ENCODE measurements around the gene PTPRM. TPM values are rescaled to one million over a fixed set of nuclear protein-coding genes. Genes with fewer than 3 reads are reported as not detected.

PTPRM gene
- total RNA-seq, 1 donor from 2014 or later = 40.1 TPM

DNA sequence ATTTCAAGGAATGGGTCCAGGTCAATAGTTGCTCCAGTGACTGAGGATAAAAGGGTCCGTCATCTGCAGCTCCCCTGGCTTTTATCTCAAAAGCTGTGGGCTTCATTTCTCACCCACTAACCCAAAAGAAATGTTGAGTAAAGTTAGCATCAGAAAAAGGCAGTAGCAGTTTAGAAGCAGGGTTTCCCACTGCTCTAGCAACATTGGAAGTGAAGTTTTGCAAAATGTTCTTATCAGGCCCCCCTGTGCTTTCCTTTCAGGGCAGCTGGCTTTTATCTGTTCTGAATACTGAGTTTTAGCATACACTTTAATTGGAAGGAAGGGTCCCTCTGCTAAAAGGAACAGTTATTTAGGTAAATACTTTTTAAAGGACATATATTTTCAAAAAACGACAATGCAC is 745.9 kb downstream of the PTPRM start:
- DNase-seq (ENCODE audit: low read depth in 2 of 2) = no peak

- no peak for DNase-seq (ENCODE audit: low read depth in 2 of 2)
These were observed 747.0 kb downstream of the PTPRM start for GRCh38 chr18:8314124-8314523.

DNA sequence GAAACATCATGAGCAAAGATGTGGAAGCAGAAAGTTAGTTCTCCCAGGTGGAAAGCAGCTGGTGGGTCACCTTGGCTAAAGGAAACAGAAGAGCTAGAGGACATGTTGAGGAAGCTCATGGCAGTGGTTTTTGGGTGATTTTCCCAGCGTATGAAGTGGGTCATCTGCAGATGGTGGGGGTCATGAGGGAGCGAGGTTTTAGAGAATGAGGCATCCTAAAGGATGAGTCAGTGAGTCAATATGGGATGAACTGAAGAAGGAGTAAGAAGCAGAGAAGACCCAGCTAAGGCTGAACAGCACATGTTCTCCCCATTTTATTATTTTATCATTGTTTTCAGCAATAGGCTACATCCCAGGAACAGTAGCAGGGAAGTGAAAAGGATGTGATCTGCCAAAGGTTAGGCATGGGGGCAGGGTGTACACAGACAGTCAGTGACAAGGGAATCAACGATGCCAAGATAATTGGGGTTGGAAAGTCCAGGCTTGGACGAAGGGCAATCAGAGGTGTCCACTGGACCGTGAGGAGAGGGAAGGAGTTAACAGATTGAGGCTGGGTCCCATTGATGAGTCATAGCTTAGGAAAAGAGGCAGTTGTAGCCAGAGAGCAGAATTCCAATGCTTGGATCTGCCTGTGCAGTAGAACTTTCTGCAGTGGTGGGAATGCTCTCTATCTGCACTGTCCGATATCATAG is 752.8 kb downstream of the PTPRM start:
- DNase-seq (ENCODE audit: low read depth in 2 of 2) = peak in 1 of 2 donors; percentile 48

DNA sequence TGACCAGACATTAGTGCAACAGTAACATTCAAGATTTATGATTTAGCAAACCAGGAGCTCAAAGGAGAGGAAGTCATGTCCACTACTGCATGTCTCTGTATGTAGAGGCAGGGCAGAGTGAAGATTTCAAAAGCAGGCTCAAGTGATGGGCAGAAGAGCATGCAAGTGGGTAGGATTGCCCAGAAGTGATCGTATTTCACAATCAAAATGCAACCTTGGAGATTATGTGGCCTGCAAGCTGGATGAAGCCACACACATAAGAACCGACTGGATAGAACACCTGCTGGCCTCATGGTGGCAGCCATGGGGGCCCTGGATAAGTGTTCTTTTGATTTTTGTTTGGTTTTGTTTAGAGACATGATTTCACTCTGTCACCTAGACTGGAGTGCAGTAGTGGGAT is 755.4 kb downstream of the PTPRM start:
- no peak for DNase-seq (ENCODE audit: low read depth in 2 of 2)

- DNase-seq (ENCODE audit: low read depth in 2 of 2) = peak in 1 of 2 donors; percentile 36
These were observed 757.4 kb downstream of the PTPRM start for GRCh38 chr18:8324343-8325065.

DNA sequence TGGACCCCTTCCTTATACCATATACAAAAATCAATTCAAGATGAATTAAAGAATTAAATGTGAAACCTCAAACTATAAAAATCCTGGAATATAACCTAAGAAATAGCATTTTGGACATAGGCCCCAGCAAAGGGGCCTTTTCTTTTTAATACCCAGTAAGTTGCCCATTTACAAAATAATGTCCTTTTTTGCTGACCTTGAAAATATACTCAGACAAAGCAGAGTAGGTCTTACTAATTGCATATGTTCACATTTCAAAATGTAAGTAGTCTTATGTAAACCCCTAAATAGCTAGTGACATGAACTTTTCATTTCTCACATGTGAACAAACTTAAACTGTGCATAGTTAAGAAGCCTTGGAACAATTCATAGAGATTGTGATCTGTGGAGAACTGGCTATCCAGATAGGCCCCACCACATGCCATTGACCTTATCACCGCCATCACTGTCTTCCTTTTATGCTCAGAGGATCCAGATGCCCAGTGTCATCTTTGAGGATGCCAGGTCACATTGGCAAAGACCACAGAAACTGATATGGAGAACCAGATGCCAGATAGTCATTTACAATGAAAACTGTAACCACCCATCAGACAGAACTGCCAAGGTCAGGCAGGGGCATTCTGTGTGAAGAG is 759.8 kb downstream of the PTPRM start:
- no peak for DNase-seq (ENCODE audit: low read depth in 2 of 2)

GRCh38 chr18:8328126-8328525 is 761.0 kb downstream of the PTPRM start:
- no peak for DNase-seq (ENCODE audit: low read depth in 2 of 2)

DNA sequence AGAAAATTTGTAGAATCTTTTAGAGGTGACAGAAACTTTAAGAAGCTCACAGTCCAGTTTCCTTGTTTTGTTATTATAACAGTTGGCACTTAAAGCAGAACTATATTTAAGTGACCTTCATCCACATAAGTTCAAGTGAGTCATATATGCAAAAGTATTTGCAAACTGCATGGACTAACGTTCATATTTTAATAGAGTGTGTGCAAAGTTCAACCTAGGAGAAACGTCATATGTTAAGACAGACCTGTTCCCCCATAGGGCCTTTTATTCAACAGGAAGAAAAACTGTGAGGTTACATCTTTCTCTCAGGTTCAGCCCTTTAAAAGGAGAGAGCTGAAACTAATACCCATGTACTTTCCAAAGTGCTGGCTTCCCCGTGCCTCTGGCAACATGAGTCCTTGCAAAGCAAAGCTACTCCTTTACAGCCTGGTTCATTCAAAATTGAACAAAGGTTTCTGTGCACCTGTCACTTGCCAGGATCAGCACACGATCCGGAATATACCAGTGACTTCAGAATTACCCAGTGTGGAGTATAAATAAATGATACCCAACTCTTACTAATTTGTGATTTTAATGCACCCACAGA is 762.2 kb downstream of the PTPRM start:
- peak; percentile 33 to 67 for DNase-seq (ENCODE audit: low read depth in 2 of 2)

- no peak for DNase-seq (ENCODE audit: low read depth in 2 of 2)
These were observed 763.5 kb downstream of the PTPRM start for GRCh38 chr18:8330575-8330974.

GRCh38 chr18:8332286-8332685 is 765.2 kb downstream of the PTPRM start:
- DNase-seq (ENCODE audit: low read depth in 2 of 2) = no peak

- no peak for DNase-seq (ENCODE audit: low read depth in 2 of 2)
These were observed 766.8 kb downstream of the PTPRM start for GRCh38 chr18:8333961-8334360.

DNA sequence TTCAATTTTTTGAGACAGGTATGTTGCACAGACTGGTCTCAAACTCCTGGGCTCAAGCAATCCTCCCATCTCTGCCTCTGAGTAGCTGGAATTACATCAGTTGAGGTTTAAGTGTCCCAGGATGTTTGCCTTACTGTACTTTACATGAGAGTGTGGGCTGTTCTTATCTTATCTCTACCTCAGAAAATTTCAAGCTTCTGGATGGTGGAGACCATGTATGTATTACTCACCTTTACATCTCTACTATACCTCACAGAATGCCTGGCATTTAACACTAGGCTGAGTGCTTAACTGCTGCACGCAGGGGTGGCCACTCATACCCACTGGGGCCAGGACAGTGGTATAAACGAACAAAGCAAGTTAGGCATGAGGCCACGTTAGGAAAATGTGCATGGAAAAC is 770.1 kb downstream of the PTPRM start:
- no peak for DNase-seq (ENCODE audit: low read depth in 2 of 2)

- DNase-seq (ENCODE audit: low read depth in 2 of 2) = no peak
These were observed 772.1 kb downstream of the PTPRM start for GRCh38 chr18:8339210-8339609.

GRCh38 chr18:8339952-8340351 is 772.8 kb downstream of the PTPRM start:
- DNase-seq (ENCODE audit: low read depth in 2 of 2) = no peak

DNA sequence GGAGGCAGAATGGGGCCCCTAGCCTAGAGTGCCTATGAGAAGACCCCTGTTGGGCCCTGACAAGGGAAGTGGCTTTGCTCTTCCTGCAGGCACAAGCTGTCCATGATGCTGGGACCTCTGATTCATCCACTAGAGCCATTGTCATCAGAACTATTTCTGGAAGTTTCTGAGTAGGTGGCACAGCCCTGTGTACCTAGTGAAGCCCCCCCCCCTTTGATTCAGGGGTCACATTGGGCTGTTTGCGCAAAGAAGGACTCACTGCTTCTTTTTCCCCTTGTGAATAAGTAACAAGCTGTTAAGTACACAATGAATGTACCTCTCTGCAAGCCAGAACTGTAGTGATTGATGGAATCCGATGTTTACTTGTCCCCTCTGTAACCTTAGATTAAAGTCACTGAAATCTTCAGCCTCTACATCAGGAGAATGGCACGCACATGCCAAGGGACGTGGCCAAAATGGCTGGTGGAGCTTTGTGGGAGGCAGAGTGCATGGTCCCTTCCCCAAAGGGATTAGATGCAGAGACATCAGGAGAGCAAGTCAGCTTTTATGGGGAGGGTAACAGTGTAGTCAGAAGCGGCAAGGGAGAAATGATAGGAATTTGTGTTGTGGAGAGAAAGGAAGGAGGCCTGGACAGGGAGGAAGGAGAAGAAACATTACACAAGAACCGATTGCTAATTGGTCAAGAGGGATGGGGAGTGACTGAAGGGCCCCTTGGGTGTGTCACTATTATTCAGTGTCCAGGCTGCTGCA is 774.5 kb downstream of the PTPRM start:
- no peak for DNase-seq (ENCODE audit: low read depth in 2 of 2)

DNA sequence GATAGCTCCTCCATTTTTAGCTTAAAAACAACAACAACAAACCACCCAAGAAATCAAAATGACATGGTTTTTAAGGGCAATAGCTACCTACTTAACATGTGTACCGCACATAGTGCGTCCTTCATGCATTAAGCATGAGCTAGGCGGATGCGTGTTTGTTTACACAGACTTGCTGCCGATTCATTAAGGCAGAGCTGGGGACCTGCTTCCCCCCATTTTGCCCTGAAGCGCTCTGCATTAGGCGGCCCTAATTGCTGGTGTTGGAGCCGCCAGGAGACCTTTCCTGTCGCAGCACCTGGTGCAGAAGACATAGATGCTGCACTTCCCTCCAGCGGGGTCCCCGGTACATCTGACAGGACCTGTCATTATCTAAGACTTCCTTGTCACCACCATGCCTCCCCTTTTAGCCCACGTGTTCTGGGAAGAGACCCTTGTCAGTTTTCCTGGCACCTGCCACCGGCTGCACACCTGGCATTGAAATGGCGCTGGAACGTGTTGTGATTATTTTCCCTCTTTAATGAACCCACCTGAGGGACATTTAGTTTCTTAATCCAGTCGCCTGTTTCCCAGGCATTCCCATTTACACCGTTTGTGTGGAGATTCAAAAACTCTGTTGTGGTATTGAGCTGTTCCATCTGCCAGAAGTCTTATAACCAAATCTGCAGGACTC is 781.1 kb downstream of the PTPRM start:
- DNase-seq (ENCODE audit: low read depth in 2 of 2) = no peak

GRCh38 chr18:8349608-8350323 is 782.6 kb downstream of the PTPRM start:
- DNase-seq (ENCODE audit: low read depth in 2 of 2) = no peak

- no peak for DNase-seq (ENCODE audit: low read depth in 2 of 2)
These were observed 783.5 kb downstream of the PTPRM start for GRCh38 chr18:8350628-8351027.

GRCh38 chr18:8351161-8351560 is 784.0 kb downstream of the PTPRM start:
- no peak for DNase-seq (ENCODE audit: low read depth in 2 of 2)

- DNase-seq (ENCODE audit: low read depth in 2 of 2) = peak in 1 of 2 donors; percentile 73
These were observed 787.2 kb downstream of the PTPRM start for GRCh38 chr18:8354304-8354703.

All from lung microvascular endothelial cell (primary cell).